ENCODE results near the gene TTBK1.

- no peak for TF ChIP-seq RAD21 (IDR thresholded peaks at IDR 0.05; ENCODE audit: low read depth)
- TF ChIP-seq, protein P1, sequence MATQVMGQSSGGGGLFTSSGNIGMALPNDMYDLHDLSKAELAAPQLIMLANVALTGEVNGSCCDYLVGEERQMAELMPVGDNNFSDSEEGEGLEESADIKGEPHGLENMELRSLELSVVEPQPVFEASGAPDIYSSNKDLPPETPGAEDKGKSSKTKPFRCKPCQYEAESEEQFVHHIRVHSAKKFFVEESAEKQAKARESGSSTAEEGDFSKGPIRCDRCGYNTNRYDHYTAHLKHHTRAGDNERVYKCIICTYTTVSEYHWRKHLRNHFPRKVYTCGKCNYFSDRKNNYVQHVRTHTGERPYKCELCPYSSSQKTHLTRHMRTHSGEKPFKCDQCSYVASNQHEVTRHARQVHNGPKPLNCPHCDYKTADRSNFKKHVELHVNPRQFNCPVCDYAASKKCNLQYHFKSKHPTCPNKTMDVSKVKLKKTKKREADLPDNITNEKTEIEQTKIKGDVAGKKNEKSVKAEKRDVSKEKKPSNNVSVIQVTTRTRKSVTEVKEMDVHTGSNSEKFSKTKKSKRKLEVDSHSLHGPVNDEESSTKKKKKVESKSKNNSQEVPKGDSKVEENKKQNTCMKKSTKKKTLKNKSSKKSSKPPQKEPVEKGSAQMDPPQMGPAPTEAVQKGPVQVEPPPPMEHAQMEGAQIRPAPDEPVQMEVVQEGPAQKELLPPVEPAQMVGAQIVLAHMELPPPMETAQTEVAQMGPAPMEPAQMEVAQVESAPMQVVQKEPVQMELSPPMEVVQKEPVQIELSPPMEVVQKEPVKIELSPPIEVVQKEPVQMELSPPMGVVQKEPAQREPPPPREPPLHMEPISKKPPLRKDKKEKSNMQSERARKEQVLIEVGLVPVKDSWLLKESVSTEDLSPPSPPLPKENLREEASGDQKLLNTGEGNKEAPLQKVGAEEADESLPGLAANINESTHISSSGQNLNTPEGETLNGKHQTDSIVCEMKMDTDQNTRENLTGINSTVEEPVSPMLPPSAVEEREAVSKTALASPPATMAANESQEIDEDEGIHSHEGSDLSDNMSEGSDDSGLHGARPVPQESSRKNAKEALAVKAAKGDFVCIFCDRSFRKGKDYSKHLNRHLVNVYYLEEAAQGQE (IDR thresholded peaks at IDR 0.05; ENCODE audit: low read depth): no peak
- TF ChIP-seq EP300 (IDR thresholded peaks at IDR 0.05; ENCODE audit: borderline replicate concordance): no peak
- no peak for TF ChIP-seq FOXM1 (IDR thresholded peaks at IDR 0.05; ENCODE audit: borderline replicate concordance, low read depth)
Observed at GRCh38 chr6:43283905-43284304, 40.6 kb downstream of the TTBK1 start.

All from Ishikawa (cell line).